HG02840 (cell line): ENCODE results near the gene RBM23.
"Not testable (repeated sequence)": the region's sequence is repeated elsewhere in the genome, so short reads cannot be mapped to it uniquely, and the experiment has no call there.

Source experiments
- ATAC-seq: cut with Tn5 transposase; IDR thresholded peaks from one replicate; pipeline ENCODE4 v1.9.1; 2021; ENCODE audit warnings: mild to moderate bottlenecking, moderate library complexity, moderate number of reproducible peaks; ENCODE audit not compliant: unreplicated experiment, low FRiP score

RBM23 gene

GRCh38 chr14:22920697-22921096 lies 1.7 kb upstream of the RBM23 start:
- no peak for ATAC-seq

GRCh38 chr14:22919601-22919921 lies 612 bp upstream of the RBM23 start:
- ATAC-seq: peak; percentile 8

GRCh38 chr14:22915886-22916521 lies 2.9 kb downstream of the RBM23 start:
- no peak for ATAC-seq

- not testable (repeated sequence) for ATAC-seq
Observed at GRCh38 chr14:22914836-22915235, 4.1 kb downstream of the RBM23 start.

GRCh38 chr14:22910916-22911315 lies 8.0 kb downstream of the RBM23 start:
- no peak for ATAC-seq

GRCh38 chr14:22908601-22909000 lies 10.3 kb downstream of the RBM23 start:
- ATAC-seq: no peak

GRCh38 chr14:22907429-22907828 lies 11.5 kb downstream of the RBM23 start:
- ATAC-seq: no peak

GRCh38 chr14:22906073-22906472 lies 12.9 kb downstream of the RBM23 start:
- no peak for ATAC-seq

GRCh38 chr14:22905627-22906026 lies 13.3 kb downstream of the RBM23 start:
- ATAC-seq: no peak

- ATAC-seq: no peak
Observed at GRCh38 chr14:22903742-22904087, 15.2 kb downstream of the RBM23 start.

GRCh38 chr14:22901799-22902198 lies 17.1 kb downstream of the RBM23 start:
- no peak for ATAC-seq

- ATAC-seq: no peak
Observed at GRCh38 chr14:22900081-22900799, 18.7 kb downstream of the RBM23 start.

GRCh38 chr14:22898302-22899090 lies 20.5 kb downstream of the RBM23 start:
- no peak for ATAC-seq

- no peak for ATAC-seq
Observed at GRCh38 chr14:22897357-22897756, 21.6 kb downstream of the RBM23 start.

- no peak for ATAC-seq
Observed at GRCh38 chr14:22896760-22897159, 22.2 kb downstream of the RBM23 start.

GRCh38 chr14:22896356-22896755 lies 22.6 kb downstream of the RBM23 start:
- no peak for ATAC-seq

GRCh38 chr14:22895402-22895801 lies 23.5 kb downstream of the RBM23 start:
- ATAC-seq: no peak

- no peak for ATAC-seq
Observed at GRCh38 chr14:22893706-22894105, 25.2 kb downstream of the RBM23 start.

GRCh38 chr14:22892488-22892887 lies 26.5 kb downstream of the RBM23 start:
- no peak for ATAC-seq

- ATAC-seq: no peak
Observed at GRCh38 chr14:22890416-22890815, 28.5 kb downstream of the RBM23 start.

- no peak for ATAC-seq
Observed at GRCh38 chr14:22888662-22889061, 30.3 kb downstream of the RBM23 start.

- ATAC-seq: no peak
Observed at GRCh38 chr14:22887990-22888378, 31.0 kb downstream of the RBM23 start.
